ENCODE data around the gene RBFOX2. TPM values are rescaled to one million over a fixed set of nuclear protein-coding genes. Genes with fewer than 3 reads are reported as not detected.

RBFOX2 gene
- total and polyA plus RNA-seq, 2 of the 8 experiments (the other 6 are each of a cell fraction or from before 2014, with no cell fraction given): 121 to 122 TPM

DNA sequence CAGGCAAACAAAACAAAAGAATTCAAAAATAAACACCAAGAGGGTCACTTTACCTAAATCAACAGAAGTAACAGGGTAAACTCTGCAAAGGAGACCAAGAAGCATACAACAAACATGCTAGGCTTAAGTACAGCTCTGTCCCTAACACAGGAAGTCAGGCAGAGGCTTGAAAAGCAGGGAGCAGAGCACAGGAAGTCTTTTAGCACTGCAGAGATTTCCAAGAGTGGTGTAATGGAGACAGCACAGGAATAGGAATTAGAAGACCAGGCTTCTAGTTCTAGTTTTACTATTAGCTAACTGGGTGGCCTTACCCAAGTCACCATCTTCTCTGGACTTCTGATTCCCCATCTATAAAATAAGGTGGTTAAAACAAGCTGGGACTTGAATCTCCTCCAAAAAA, 1.9 kb downstream of the RBFOX2 start (continued):
- TF ChIP-seq JUN (IDR thresholded peaks at IDR 0.05; ENCODE audit: low read depth, low read length): no peak

DNA sequence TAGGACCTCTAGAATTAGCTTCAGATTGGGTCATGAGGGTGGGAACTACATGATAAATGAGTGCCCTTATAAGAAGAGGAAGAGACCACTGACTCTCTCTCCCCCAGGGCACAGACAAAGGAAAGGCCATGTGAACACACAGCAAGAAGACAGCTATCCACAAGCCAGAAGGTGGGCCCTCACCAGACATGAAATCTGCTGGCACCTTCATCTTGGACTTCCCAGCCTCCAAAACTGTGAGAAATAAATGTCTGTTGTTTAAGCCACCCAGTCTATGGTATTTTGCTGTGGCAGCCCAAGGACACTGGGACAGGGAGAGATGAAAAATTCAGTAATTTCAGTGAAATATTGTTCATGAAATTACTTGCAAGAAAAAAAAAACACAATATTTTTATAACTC, 5.9 kb downstream of the RBFOX2 start:
- H2BK5ac ChIP-seq (ENCODE audit: low read depth, low read length): no peak overlapping the region
- CTCF ChIA-PET (ENCODE audit: partially characterized antibody): interaction anchor here (0.7 to 3.9 kb wide), 5 partner anchors 8 to 646 kb away, joined by 3 to 19 read pairs (median 3); no protein-coding TSS in a partner anchor
- no peak overlapping the region for H3K18ac ChIP-seq (ENCODE audit: extremely low read depth, low read length)
- no peak overlapping the region for H4K91ac ChIP-seq (replicated peaks; ENCODE audit: insufficient read length, low read length)
- H3K4ac ChIP-seq (replicated peaks; ENCODE audit: insufficient read length, low read depth, low read length): no peak overlapping the region
- H3K27me3 ChIP-seq (replicated peaks in 1 of 4; ENCODE audit: control insufficient read depth in 3 of 4, extremely low read depth in 1 of 4, insufficient read depth in 3 of 4, low read length in 3 of 4): no peaks in the 10 kb centered on the region
- H4K20me1 ChIP-seq (replicated peaks in 1 of 2; ENCODE audit: control insufficient read depth in 1 of 2, insufficient read depth in 2 of 2, low read length in 2 of 2): peaks cover 0 to 6% of the 10 kb centered on the region in 2 experiments
- H4K8ac ChIP-seq (ENCODE audit: extremely low read depth, insufficient read depth, low read length): no peak overlapping the region
- no peak overlapping the region for H3K9ac ChIP-seq (replicated peaks in 1 of 4; ENCODE audit: extremely low read depth in 1 of 4, low read depth in 3 of 4, low read length in 3 of 4)
- peaks cover 11 to 86% of the 10 kb centered on the region in 2 experiments; a peak in 3 of 4 replicates for H3K79me2 ChIP-seq (ENCODE audit: control insufficient read depth in 1 of 2, insufficient read depth in 2 of 2, low read length in 2 of 2)
- no peak overlapping the region for H3K4me3 ChIP-seq (ENCODE audit: extremely low read depth in 1 of 4, insufficient read depth in 2 of 4, low read depth in 3 of 4, low read length in 4 of 4)
- peaks cover 6% of the 10 kb centered on the region for H3K23me2 ChIP-seq (ENCODE audit: low read depth, low read length)
- peaks cover 13% of the 10 kb centered on the region for H3K79me1 ChIP-seq (ENCODE audit: low read depth, low read length)
- H3K9me3 ChIP-seq (ENCODE audit: insufficient read depth in 2 of 2, low read depth in 1 of 2, low read length in 1 of 2): no peaks in the 10 kb centered on the region
- POLR2A ChIA-PET (ENCODE audit: partially characterized antibody): interaction anchor here (0.5 to 1.1 kb wide), 4 partner anchors 13 to 628 kb away, joined by 3 to 4 read pairs (median 4); no protein-coding TSS in a partner anchor
- H2AK5ac ChIP-seq (ENCODE audit: low read depth, low read length): no peak overlapping the region
- H3K36me3 ChIP-seq (ENCODE audit: control insufficient read depth in 2 of 4, insufficient read depth in 4 of 4, low read length in 3 of 4): no peaks in the 10 kb centered on the region
- H2BK120ac ChIP-seq (replicated peaks; ENCODE audit: low read depth, low read length): no peak overlapping the region
- H2BK20ac ChIP-seq (ENCODE audit: low read length): no peak overlapping the region
- peaks cover 0 to 8% (median 5%) of the 10 kb centered on the region in 4 experiments; a peak in 5 of 7 replicates for H3K4me1 ChIP-seq (replicated peaks in 1 of 4; ENCODE audit: control insufficient read depth in 3 of 4, insufficient read depth in 4 of 4, low read length in 3 of 4)
- no peak overlapping the region for H2AFZ ChIP-seq (ENCODE audit: low read length)
- FAIRE-seq (no peak), DNase-seq (ENCODE audit: low read depth in 1 of 2, low spot score in 2 of 2) (no peak)
- H4K5ac ChIP-seq (ENCODE audit: insufficient read length, low read depth, low read length): no peak overlapping the region
- H2BK12ac ChIP-seq (ENCODE audit: low read depth, low read length): no peak overlapping the region
- H3K56ac ChIP-seq (replicated peaks; ENCODE audit: insufficient read length, low read depth, low read length): no peak overlapping the region
- no peak overlapping the region for H3K14ac ChIP-seq (ENCODE audit: insufficient read length)
- no peak overlapping the region for H3K23ac ChIP-seq (ENCODE audit: insufficient read length)
- H2BK15ac ChIP-seq (ENCODE audit: low read length): no peak overlapping the region
- H3K4me2 ChIP-seq (ENCODE audit: insufficient read depth in 1 of 2, low read depth in 2 of 2, low read length in 2 of 2): no peak overlapping the region
- H3K27ac ChIP-seq (ENCODE audit: low read depth, low read length): no peak overlapping the region
- TF ChIP-seq CEBPB (IDR thresholded peaks at IDR 0.05; ENCODE audit: low read depth, low read length): no peak
- no peak for TF ChIP-seq BRCA1 (IDR thresholded peaks at IDR 0.05; ENCODE audit: low read depth, low read length)
- TF ChIP-seq JUND (IDR thresholded peaks at IDR 0.05; ENCODE audit: low read length): no peak
- no peak for TF ChIP-seq CHD2 (IDR thresholded peaks at IDR 0.05; ENCODE audit: low read length)
- no peak for TF ChIP-seq CBX8 (IDR thresholded peaks at IDR 0.05; ENCODE audit: borderline replicate concordance, low read depth, low read length)
- TF ChIP-seq, protein P1, sequence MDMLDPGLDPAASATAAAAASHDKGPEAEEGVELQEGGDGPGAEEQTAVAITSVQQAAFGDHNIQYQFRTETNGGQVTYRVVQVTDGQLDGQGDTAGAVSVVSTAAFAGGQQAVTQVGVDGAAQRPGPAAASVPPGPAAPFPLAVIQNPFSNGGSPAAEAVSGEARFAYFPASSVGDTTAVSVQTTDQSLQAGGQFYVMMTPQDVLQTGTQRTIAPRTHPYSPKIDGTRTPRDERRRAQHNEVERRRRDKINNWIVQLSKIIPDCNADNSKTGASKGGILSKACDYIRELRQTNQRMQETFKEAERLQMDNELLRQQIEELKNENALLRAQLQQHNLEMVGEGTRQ (IDR thresholded peaks at IDR 0.05; ENCODE audit: low read length): no peak

Measured in H1 (cell line).